Activated CD4-positive, alpha-beta T cell treated with anti-CD3 and anti-CD28 coated beads, Interleukin-2, amount 10 ng/mL, durations not matched to agents 24 days and 14 days (primary cell): ENCODE measurements around the gene ATAD3B. TPM values are rescaled to one million over a fixed set of nuclear protein-coding genes. Genes with fewer than 3 reads are reported as not detected.
"Not testable (repeated sequence)": the region's sequence is repeated elsewhere in the genome, so short reads cannot be mapped to it uniquely, and the experiment has no call there.

Experiments used
- DNase-seq: peaks from one replicate; pipeline ENCODE4 v3.0.0; 2022
- H3K27ac Mint-ChIP-seq: one replicate; pipeline ENCODE4 v1.8.0; 2022; ENCODE audit warnings: mild to moderate bottlenecking, mixed read lengths
- H3K27me3 Mint-ChIP-seq: one replicate; pipeline ENCODE4 v1.8.0; 2022; ENCODE audit warnings: mixed read lengths
- H3K36me3 Mint-ChIP-seq: one replicate; pipeline ENCODE4 v1.8.0; 2022; ENCODE audit warnings: low read depth, mild to moderate bottlenecking, mixed read lengths
- H3K4me1 Mint-ChIP-seq: one replicate; pipeline ENCODE4 v1.8.0; 2021; ENCODE audit warnings: mixed read lengths
- H3K4me3 Mint-ChIP-seq: one replicate; pipeline ENCODE4 v1.8.0; 2022; ENCODE audit warnings: mild to moderate bottlenecking, moderate library complexity, mixed read lengths
- H3K9me3 Mint-ChIP-seq: one replicate; pipeline ENCODE4 v1.8.0; 2021; ENCODE audit warnings: mixed read lengths
- intact Hi-C: fragments of 100-400 bp; cut with micrococcal nuclease; formaldehyde crosslinking; loops from one replicate; pipeline ENCODE4 v1.15.1; 2023
- total RNA-seq: library from RNA; stranded (reverse); gene quantifications from 2 replicates; pipeline ENCODE4 v1.2.3, GENCODE V29; 2022

The ATAD3B gene
- total RNA-seq, 1 donor from 2014 or later, result 98.5 TPM

GRCh38 chr1:1437033-1437903 is 34.3 kb upstream of the ATAD3B start:
- no peak for DNase-seq
- intact Hi-C loops, result no loop called here
- Mint-ChIP-seq H3K9me3 (no peaks in the 10 kb centered on the region), H3K4me3 (no peak overlapping the region), H3K36me3 (no peaks in the 10 kb centered on the region), H3K27me3 (peaks cover 4% of the 10 kb centered on the region), H3K4me1 (peaks cover 10% of the 10 kb centered on the region), H3K27ac (no peak overlapping the region)

- no peak for DNase-seq
- Mint-ChIP-seq H3K4me3 (no peak overlapping the region), H3K27ac (no peak overlapping the region), H3K9me3 (no peaks in the 10 kb centered on the region), H3K36me3 (no peaks in the 10 kb centered on the region), H3K4me1 (peaks cover 10% of the 10 kb centered on the region), H3K27me3 (peaks cover 4% of the 10 kb centered on the region)
- intact Hi-C loops, result no loop called here
Measured at GRCh38 chr1:1437904-1438376, 33.6 kb upstream of the ATAD3B start.

- H3K36me3 Mint-ChIP-seq, result no peaks in the 10 kb centered on the region
- H3K27ac Mint-ChIP-seq, result no peak overlapping the region
- no peak for DNase-seq
- H3K4me1 Mint-ChIP-seq, result peaks cover 7% of the 10 kb centered on the region
- no peaks in the 10 kb centered on the region for H3K9me3 Mint-ChIP-seq
- no peak overlapping the region for H3K4me3 Mint-ChIP-seq
- intact Hi-C loops, result no loop called here
- peaks cover 4% of the 10 kb centered on the region for H3K27me3 Mint-ChIP-seq
Measured at GRCh38 chr1:1438531-1439381, 32.8 kb upstream of the ATAD3B start.

- DNase-seq, result no peak
- no peak overlapping the region for H3K27ac Mint-ChIP-seq
- H3K4me1 Mint-ChIP-seq, result peaks cover 7% of the 10 kb centered on the region
- no peaks in the 10 kb centered on the region for H3K36me3 Mint-ChIP-seq
- peaks cover 4% of the 10 kb centered on the region for H3K27me3 Mint-ChIP-seq
- H3K9me3 Mint-ChIP-seq, result no peaks in the 10 kb centered on the region
- intact Hi-C loops, result loop anchor here (2.0 kb wide), 1 partner anchor 33 kb away; the partner anchor contains the start of gene MRPL20
- no peak overlapping the region for H3K4me3 Mint-ChIP-seq
Measured at GRCh38 chr1:1439546-1440261, 31.9 kb upstream of the ATAD3B start.

- intact Hi-C loops, result loop anchor here (2.0 kb wide), 1 partner anchor 34 kb away; the partner anchor contains the start of gene MRPL20
- Mint-ChIP-seq H3K4me1 (peaks cover 4% of the 10 kb centered on the region), H3K27ac (no peak overlapping the region), H3K9me3 (no peaks in the 10 kb centered on the region), H3K36me3 (no peaks in the 10 kb centered on the region), H3K27me3 (peaks cover 4% of the 10 kb centered on the region), H3K4me3 (no peak overlapping the region)
- DNase-seq, result no peak
Measured at GRCh38 chr1:1440262-1441001, 31.1 kb upstream of the ATAD3B start.

GRCh38 chr1:1441002-1441888 is 30.3 kb upstream of the ATAD3B start:
- Mint-ChIP-seq H3K4me3 (no peak overlapping the region), H3K27me3 (peaks cover 3% of the 10 kb centered on the region), H3K36me3 (no peaks in the 10 kb centered on the region), H3K4me1 (peaks cover 3% of the 10 kb centered on the region), H3K27ac (no peak overlapping the region), H3K9me3 (no peaks in the 10 kb centered on the region)
- DNase-seq, result peak; percentile 88
- intact Hi-C loops, result loop anchor here (2.0 kb wide), 1 partner anchor 34 kb away; the partner anchor contains the start of gene MRPL20

- no peak for DNase-seq
- H3K27ac Mint-ChIP-seq, result no peak overlapping the region
- H3K4me1 Mint-ChIP-seq, result peaks cover 2% of the 10 kb centered on the region
- no peak overlapping the region for H3K4me3 Mint-ChIP-seq
- no peaks in the 10 kb centered on the region for H3K9me3 Mint-ChIP-seq
- H3K27me3 Mint-ChIP-seq, result no peaks in the 10 kb centered on the region
- intact Hi-C loops, result no loop called here
- no peaks in the 10 kb centered on the region for H3K36me3 Mint-ChIP-seq
Measured at GRCh38 chr1:1442069-1442770, 29.3 kb upstream of the ATAD3B start.

GRCh38 chr1:1446631-1447030 is 24.9 kb upstream of the ATAD3B start:
- H3K9me3 Mint-ChIP-seq, H3K27ac Mint-ChIP-seq, H3K4me3 Mint-ChIP-seq, H3K27me3 Mint-ChIP-seq, H3K4me1 Mint-ChIP-seq, intact Hi-C loops, DNase-seq, H3K36me3 Mint-ChIP-seq: not testable (repeated sequence)

- peaks cover 2% of the 10 kb centered on the region for H3K27me3 Mint-ChIP-seq
- no peak for DNase-seq
- no peaks in the 10 kb centered on the region for H3K4me1 Mint-ChIP-seq
- intact Hi-C loops, result no loop called here
- no peaks in the 10 kb centered on the region for H3K36me3 Mint-ChIP-seq
- no peaks in the 10 kb centered on the region for H3K9me3 Mint-ChIP-seq
- H3K4me3 Mint-ChIP-seq, result no peak within 1 kb of the TSS
- no peak within 1 kb of the TSS for H3K27ac Mint-ChIP-seq
Measured at GRCh38 chr1:1449099-1449739, 22.3 kb upstream of the ATAD3B start, which contains the start of gene ATAD3C. Gene ATAD3C, plus strand, starts transcription at chr1:1449689. Its CDS starts 995 bp downstream, at chr1:1450684.

GRCh38 chr1:1450616-1451015 is 20.9 kb upstream of the ATAD3B start:
- H3K36me3 Mint-ChIP-seq, H3K9me3 Mint-ChIP-seq, H3K4me3 Mint-ChIP-seq, intact Hi-C loops, DNase-seq, H3K4me1 Mint-ChIP-seq, H3K27me3 Mint-ChIP-seq, H3K27ac Mint-ChIP-seq: not testable (repeated sequence)

- H3K36me3 Mint-ChIP-seq, result no peaks in the 10 kb centered on the region
- peaks cover 2% of the 10 kb centered on the region for H3K27me3 Mint-ChIP-seq
- no peaks in the 10 kb centered on the region for H3K9me3 Mint-ChIP-seq
- intact Hi-C loops, result no loop called here
- no peak for DNase-seq
- H3K27ac Mint-ChIP-seq, result no peak overlapping the region
- H3K4me1 Mint-ChIP-seq, result no peaks in the 10 kb centered on the region
- no peak overlapping the region for H3K4me3 Mint-ChIP-seq
Measured at GRCh38 chr1:1451696-1452364, 19.7 kb upstream of the ATAD3B start.
